Neural progenitor cell (in vitro differentiated cells): ENCODE results near the gene HUWE1. TPM values are rescaled to one million over a fixed set of nuclear protein-coding genes. Genes with fewer than 3 reads are reported as not detected.

Source experiments
- DNase-seq: peaks from one replicate; pipeline ENCODE4 v3.0.0-alpha.2; 2016; ENCODE audit warnings: low spot score
- H2AFZ ChIP-seq: fragments of 200-600 bp; sonication (generic); replicated peaks from 2 replicates; pipeline ENCODE4 v1.6.1; 2016; ENCODE audit warnings: antibody characterized with exemption
- H3F3A ChIP-seq: fragments of 200-600 bp; sonication (generic); 2 replicates; pipeline ENCODE4 v1.6.1; 2016; ENCODE audit warnings: antibody characterized with exemption, low read depth
- H3K27ac ChIP-seq: fragments of 200-600 bp; sonication (generic); 2 replicates; pipeline ENCODE4 v1.5.1; 2016; ENCODE audit warnings: mild to moderate bottlenecking
- H3K27me3 ChIP-seq: fragments of 200-600 bp; sonication (generic); 2 replicates; pipeline ENCODE4 v1.6.1; 2016; ENCODE audit warnings: mild to moderate bottlenecking, moderate library complexity
- H3K36me3 ChIP-seq: fragments of 200-600 bp; sonication (generic); 2 replicates; pipeline ENCODE4 v1.5.1; 2016
- H3K4me1 ChIP-seq: fragments of 200-600 bp; sonication (generic); 2 replicates; pipeline ENCODE4 v1.6.1; 2016; ENCODE audit warnings: mixed run types
- H3K4me2 ChIP-seq: fragments of 200-600 bp; sonication (generic); 2 replicates; pipeline ENCODE4 v1.6.1; 2016
- H3K4me3 ChIP-seq: fragments of 200-600 bp; sonication (generic); 2 replicates; pipeline ENCODE4 v1.5.1; 2016
- H3K79me2 ChIP-seq: fragments of 200-600 bp; sonication (generic); 2 replicates; pipeline ENCODE4 v1.6.1; 2016; ENCODE audit warnings: low read depth
- H3K9ac ChIP-seq: fragments of 200-600 bp; sonication (generic); 2 replicates; pipeline ENCODE4 v1.6.1; 2016
- H3K9me3 ChIP-seq: fragments of 200-600 bp; sonication (generic); 2 replicates; pipeline ENCODE4 v1.5.1; 2016; ENCODE audit warnings: low read depth
- H4K20me1 ChIP-seq: fragments of 200-600 bp; sonication (generic); 2 replicates; pipeline ENCODE4 v1.6.1; 2016; ENCODE audit warnings: low read depth
- H3K27ac Mint-ChIP-seq: 3 replicates; pipeline ENCODE4 v1.8.0; 2021; ENCODE audit warnings: mixed read lengths
- H3K27me3 Mint-ChIP-seq: 2 replicates; pipeline ENCODE4 v1.8.0; 2022; ENCODE audit warnings: low read depth, mild to moderate bottlenecking, inconsistent platforms, moderate library complexity, mixed read lengths; ENCODE audit not compliant: insufficient read depth
- H3K36me3 Mint-ChIP-seq: 3 replicates; pipeline ENCODE4 v1.8.0; 2021; ENCODE audit warnings: mixed read lengths
- H3K4me1 Mint-ChIP-seq: 3 replicates; pipeline ENCODE4 v1.8.0; 2021; ENCODE audit warnings: mixed read lengths
- H3K4me3 Mint-ChIP-seq: 3 replicates; pipeline ENCODE4 v1.8.0; 2021; ENCODE audit warnings: mild to moderate bottlenecking, moderate library complexity, mixed read lengths
- H3K9me3 Mint-ChIP-seq: 3 replicates; pipeline ENCODE4 v1.8.0; 2020; ENCODE audit warnings: mixed read lengths
- EZH2 ChIP-seq: fragments of 200-600 bp; sonication (generic); IDR thresholded peaks from 2 replicates; pipeline ENCODE4 v1.6.1; 2017; ENCODE audit warnings: antibody characterized with exemption, mild to moderate bottlenecking, moderate library complexity
- EZH2phosphoT487 ChIP-seq: fragments of 200-600 bp; sonication (generic); IDR thresholded peaks from 2 replicates; pipeline ENCODE4 v1.6.1; 2017; ENCODE audit warnings: antibody characterized with exemption
- total RNA-seq: library from RNA; depleted of rRNA; stranded (reverse); fragments of >200 nt; gene quantifications from 2 replicates; pipeline ENCODE4 v1.2.3, GENCODE V29; 2015; ENCODE audit warnings: low replicate concordance
- TF ChIP-seq, protein P1 (sequence below): fragments of 200-600 bp; sonication (generic); IDR thresholded peaks from 2 replicates; pipeline ENCODE4 v1.5.1; 2017; ENCODE audit warnings: antibody characterized with exemption, mild to moderate bottlenecking

HUWE1 gene
- total RNA-seq, 1 donor from 2014 or later, result 149 TPM

DNA sequence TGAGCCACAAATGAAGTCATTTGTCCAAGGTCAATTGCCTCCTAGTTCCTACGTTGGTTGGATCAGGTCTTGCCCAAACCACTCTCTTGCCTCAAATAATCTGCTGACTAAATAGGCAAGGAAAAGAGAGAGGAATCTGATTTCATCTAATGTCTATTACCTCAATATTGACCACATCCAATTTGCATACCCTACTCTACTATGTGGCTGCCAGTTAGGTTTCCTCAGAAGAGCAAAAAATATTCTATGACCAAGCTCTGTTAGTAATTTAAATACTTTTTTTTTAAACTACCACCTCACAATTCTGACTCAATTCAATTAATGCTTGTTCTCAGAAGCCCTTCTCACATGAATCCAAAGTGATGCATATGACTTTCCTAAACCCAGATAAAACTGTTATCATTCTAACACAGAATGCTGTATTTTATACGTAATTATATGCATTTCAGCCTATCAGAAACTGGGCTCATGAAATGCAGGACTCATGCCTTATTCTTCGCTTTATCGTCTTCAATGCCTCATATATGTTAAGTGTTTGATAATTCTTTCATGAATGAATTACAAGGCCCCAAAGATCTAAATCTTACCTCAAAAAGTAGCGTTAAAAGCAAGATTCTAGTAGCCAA lies 98.6 kb downstream of the HUWE1 start:
- no peak overlapping the region for H3K27ac Mint-ChIP-seq
- no peak overlapping the region for H3K4me2 ChIP-seq
- DNase-seq, result no peak
- TF ChIP-seq, protein P1, sequence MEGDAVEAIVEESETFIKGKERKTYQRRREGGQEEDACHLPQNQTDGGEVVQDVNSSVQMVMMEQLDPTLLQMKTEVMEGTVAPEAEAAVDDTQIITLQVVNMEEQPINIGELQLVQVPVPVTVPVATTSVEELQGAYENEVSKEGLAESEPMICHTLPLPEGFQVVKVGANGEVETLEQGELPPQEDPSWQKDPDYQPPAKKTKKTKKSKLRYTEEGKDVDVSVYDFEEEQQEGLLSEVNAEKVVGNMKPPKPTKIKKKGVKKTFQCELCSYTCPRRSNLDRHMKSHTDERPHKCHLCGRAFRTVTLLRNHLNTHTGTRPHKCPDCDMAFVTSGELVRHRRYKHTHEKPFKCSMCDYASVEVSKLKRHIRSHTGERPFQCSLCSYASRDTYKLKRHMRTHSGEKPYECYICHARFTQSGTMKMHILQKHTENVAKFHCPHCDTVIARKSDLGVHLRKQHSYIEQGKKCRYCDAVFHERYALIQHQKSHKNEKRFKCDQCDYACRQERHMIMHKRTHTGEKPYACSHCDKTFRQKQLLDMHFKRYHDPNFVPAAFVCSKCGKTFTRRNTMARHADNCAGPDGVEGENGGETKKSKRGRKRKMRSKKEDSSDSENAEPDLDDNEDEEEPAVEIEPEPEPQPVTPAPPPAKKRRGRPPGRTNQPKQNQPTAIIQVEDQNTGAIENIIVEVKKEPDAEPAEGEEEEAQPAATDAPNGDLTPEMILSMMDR, result no peak
- TF ChIP-seq EZH2, result no peak
- TF ChIP-seq EZH2phosphoT487, result no peak
- H3K9me3 Mint-ChIP-seq, result no peaks in the 10 kb centered on the region
- H4K20me1 ChIP-seq, result no peaks in the 10 kb centered on the region
- H3K9me3 ChIP-seq, result no peaks in the 10 kb centered on the region
- H3F3A ChIP-seq, result no peaks in the 10 kb centered on the region
- peaks cover 39% of the 10 kb centered on the region for H3K36me3 Mint-ChIP-seq
- no peaks in the 10 kb centered on the region for H3K79me2 ChIP-seq
- H3K27me3 Mint-ChIP-seq, result no peaks in the 10 kb centered on the region
- no peak overlapping the region for H2AFZ ChIP-seq
- H3K4me1 ChIP-seq, result no peaks in the 10 kb centered on the region
- no peak overlapping the region for H3K4me3 ChIP-seq
- H3K27ac ChIP-seq, result no peak overlapping the region
- no peaks in the 10 kb centered on the region for H3K4me1 Mint-ChIP-seq
- no peaks in the 10 kb centered on the region for H3K27me3 ChIP-seq
- peaks cover 24% of the 10 kb centered on the region for H3K36me3 ChIP-seq
- H3K4me3 Mint-ChIP-seq, result no peak overlapping the region
- H3K9ac ChIP-seq, result no peak overlapping the region

DNA sequence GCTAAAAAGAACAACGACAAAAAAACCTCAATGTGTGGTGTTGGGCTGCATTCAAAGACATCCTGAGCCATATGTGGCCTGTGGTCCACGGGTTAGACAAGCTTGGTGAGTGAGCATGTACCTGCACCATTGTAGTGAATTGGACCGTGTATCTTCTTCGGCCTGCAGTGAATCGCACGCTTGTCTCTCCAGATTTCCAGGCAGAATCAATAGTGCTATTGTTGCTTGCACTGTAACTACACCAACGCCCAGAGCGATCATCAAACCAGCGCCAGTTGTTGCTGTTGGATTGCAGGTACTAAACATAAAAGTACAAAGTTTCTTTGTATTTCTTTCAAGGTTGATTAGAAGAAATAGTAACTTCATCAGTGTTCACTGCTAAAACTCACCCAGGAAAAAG lies 101.6 kb downstream of the HUWE1 start:
- Histone ChIP-seq H4K20me1 (no peaks in the 10 kb centered on the region), H3K4me2 (no peak overlapping the region), H2AFZ (no peak overlapping the region), H3K4me1 (no peaks in the 10 kb centered on the region), H3K27ac (no peak overlapping the region), H3K27me3 (no peaks in the 10 kb centered on the region), H3F3A (no peaks in the 10 kb centered on the region), H3K4me3 (no peak overlapping the region), H3K79me2 (no peaks in the 10 kb centered on the region), H3K9ac (no peak overlapping the region), H3K9me3 (peaks cover 6% of the 10 kb centered on the region), H3K36me3 (peaks cover 31% of the 10 kb centered on the region)
- H3K27me3 Mint-ChIP-seq, result no peaks in the 10 kb centered on the region
- H3K4me1 Mint-ChIP-seq, result no peaks in the 10 kb centered on the region
- no peak overlapping the region for H3K27ac Mint-ChIP-seq
- H3K36me3 Mint-ChIP-seq, result peaks cover 48% of the 10 kb centered on the region
- no peak for DNase-seq
- H3K4me3 Mint-ChIP-seq, result no peak overlapping the region
- TF ChIP-seq, protein P1, result no peak
- TF ChIP-seq EZH2, result no peak
- no peak for TF ChIP-seq EZH2phosphoT487
- peaks cover 7% of the 10 kb centered on the region for H3K9me3 Mint-ChIP-seq

GRCh38 chrX:53583571-53583970 lies 102.9 kb downstream of the HUWE1 start:
- peaks cover 29% of the 10 kb centered on the region for H3K36me3 ChIP-seq
- H3K27ac ChIP-seq, result no peak overlapping the region
- H4K20me1 ChIP-seq, result no peaks in the 10 kb centered on the region
- no peak overlapping the region for H2AFZ ChIP-seq
- H3K36me3 Mint-ChIP-seq, result peaks cover 43% of the 10 kb centered on the region
- no peak for TF ChIP-seq EZH2phosphoT487
- TF ChIP-seq EZH2, result no peak
- TF ChIP-seq, protein P1, result no peak
- H3K9me3 ChIP-seq, result peaks cover 7% of the 10 kb centered on the region
- no peaks in the 10 kb centered on the region for H3K27me3 ChIP-seq
- H3K4me1 Mint-ChIP-seq, result no peaks in the 10 kb centered on the region
- H3K27ac Mint-ChIP-seq, result no peak overlapping the region
- DNase-seq, result no peak
- no peak overlapping the region for H3K9ac ChIP-seq
- H3K4me3 ChIP-seq, result no peak overlapping the region
- no peaks in the 10 kb centered on the region for H3K4me1 ChIP-seq
- H3K4me2 ChIP-seq, result no peak overlapping the region
- no peaks in the 10 kb centered on the region for H3K27me3 Mint-ChIP-seq
- no peaks in the 10 kb centered on the region for H3K79me2 ChIP-seq
- H3K9me3 Mint-ChIP-seq, result peaks cover 8% of the 10 kb centered on the region
- H3F3A ChIP-seq, result no peaks in the 10 kb centered on the region
- no peak overlapping the region for H3K4me3 Mint-ChIP-seq
